ENCODE measurements around the gene SLC22A17. TPM values are rescaled to one million over a fixed set of nuclear protein-coding genes. Genes with fewer than 3 reads are reported as not detected.

SLC22A17 gene
- total and polyA plus RNA-seq, 9 of the 15 experiments (the other 6 are each of a cell fraction or from before 2014, with no cell fraction given) = 0.07 to 0.09 TPM; not detected in 7

DNA sequence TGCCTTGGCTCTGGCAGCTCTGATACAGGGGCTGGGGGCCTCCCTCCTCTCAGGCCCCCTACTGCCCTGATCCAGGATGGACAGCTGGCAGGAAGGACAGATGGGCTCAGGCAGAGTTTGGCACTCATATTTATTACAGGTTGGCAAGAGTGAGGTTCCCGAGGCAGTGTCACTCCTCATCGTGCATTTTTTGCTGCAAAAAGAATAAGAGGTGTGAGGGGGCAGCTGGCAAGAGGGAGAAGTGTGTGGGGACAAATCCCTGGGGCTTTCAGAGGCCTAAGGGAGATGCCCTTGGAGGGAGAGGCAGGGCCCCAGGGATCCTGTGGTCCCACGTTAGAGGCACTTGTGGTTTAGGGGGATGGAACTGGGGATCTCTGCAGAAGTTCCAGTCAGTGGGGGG is 29.2 kb upstream of the SLC22A17 start:
- intact Hi-C loops (cut with micrococcal nuclease) = no loop called here
- no TSS peak for BruUV-seq (replicated peaks)
- Histone ChIP-seq H3K9me3 (replicated peaks; ENCODE audit: control insufficient read depth, insufficient read depth, low read depth, low read length) (no peaks in the 10 kb centered on the region), H4K20me1 (replicated peaks; ENCODE audit: control insufficient read depth, insufficient read depth, low read length) (no peaks in the 10 kb centered on the region; the same call in 1 of the 2 replicates), H3K27ac (ENCODE audit: extremely low read depth, low read depth, low read length) (no peak overlapping the region), H3K79me2 (ENCODE audit: control insufficient read depth, insufficient read depth, low read length) (no peaks in the 10 kb centered on the region), H3K4me1 (replicated peaks in 1 of 2; ENCODE audit: control insufficient read depth in 2 of 2, insufficient read depth in 2 of 2, low read length in 2 of 2) (peaks cover 0 to 20% of the 10 kb centered on the region in 2 experiments; a peak in 2 of 5 replicates), H2AFZ (ENCODE audit: low read depth, low read length) (no peak overlapping the region), H3K9ac (ENCODE audit: insufficient read depth in 1 of 2, low read depth in 2 of 2, low read length in 2 of 2) (no peak overlapping the region), H3K36me3 (ENCODE audit: control insufficient read depth, insufficient read depth, low read length) (no peaks in the 10 kb centered on the region), H3K4me2 (ENCODE audit: insufficient read depth, low read length) (no peak overlapping the region), H3K4me3 (no peak overlapping the region), H3K9me1 (ENCODE audit: control insufficient read depth, insufficient read depth, low read length) (no peaks in the 10 kb centered on the region), H3K27me3 (ENCODE audit: control insufficient read depth in 2 of 2, insufficient read depth in 2 of 2, low read length in 2 of 2) (peaks cover 7 to 59% of the 10 kb centered on the region in 2 experiments; a peak in 4 of 5 replicates)
- POLR2A ChIA-PET = no interaction called here
- TF ChIP-seq ILF3 (IDR thresholded peaks at IDR 0.05; ENCODE audit: borderline replicate concordance) = no peak
- no peak for TF ChIP-seq GTF2E2 (tag; IDR thresholded peaks at IDR 0.05)
- no peak for TF ChIP-seq HEY1 (CRISPR knock-in tag; IDR thresholded peaks at IDR 0.05; ENCODE audit: borderline replicate concordance)
- no peak for TF ChIP-seq RBM15 (IDR thresholded peaks at IDR 0.05; ENCODE audit: insufficient read depth, low read length)
- no peak for TF ChIP-seq NUFIP1 (IDR thresholded peaks at IDR 0.05; ENCODE audit: partially characterized antibody)
- TF ChIP-seq BRD9 (IDR thresholded peaks at IDR 0.05; ENCODE audit: low read depth, partially characterized antibody) = no peak
- TF ChIP-seq THAP12 (CRISPR knock-in tag; IDR thresholded peaks at IDR 0.05) = no peak
- TF ChIP-seq CCNT2 (IDR thresholded peaks at IDR 0.05; ENCODE audit: borderline replicate concordance, extremely low read depth, insufficient read length, low read depth, low read length) = no peak
- no peak for TF ChIP-seq EHMT2 (IDR thresholded peaks at IDR 0.05)
- no peak for TF ChIP-seq ZNF311 (CRISPR knock-in tag; IDR thresholded peaks at IDR 0.05)
- no peak for ATAC-seq
- FAIRE-seq = no peak
- CTCF ChIA-PET (ENCODE audit: low intra/inter-chr PET ratio) = interaction anchor here (0.6 to 3.8 kb wide), 2 partner anchors 262 to 808 kb away, joined by 3 to 19 read pairs; partner anchors contain the start of gene CEBPE
- 0% methylated on average over 3 of the region's 3 CpGs for WGBS (ENCODE audit: insufficient coverage, low coverage, missing lambda C conversion rate)
- DNase-seq (ENCODE audit: extremely low read depth in 1 of 4, low spot score in 3 of 4) = no peak
- in situ Hi-C loops (cut with MboI) = loop anchor here (10.0 kb wide), 1 partner anchor 117 kb away; no protein-coding TSS in a partner anchor
